Neural crest cell (in vitro differentiated cells): Measurements from ENCODE around the gene TNFAIP2. TPM values are rescaled to one million over a fixed set of nuclear protein-coding genes. Genes with fewer than 3 reads are reported as not detected.

Experiments used
- DNase-seq: peaks from one replicate; pipeline ENCODE4 v3.0.0; 2021; ENCODE audit warnings: low read depth, mixed read lengths, low spot score
- H3K27ac Mint-ChIP-seq: one replicate; pipeline ENCODE4 v1.8.0; 2021; ENCODE audit warnings: mild to moderate bottlenecking, mixed read lengths; ENCODE audit not compliant: unreplicated experiment
- H3K27me3 Mint-ChIP-seq: 2 replicates; pipeline ENCODE4 v1.8.0; 2021; ENCODE audit warnings: low read depth, mild to moderate bottlenecking, mixed read lengths
- H3K36me3 Mint-ChIP-seq: 2 replicates; pipeline ENCODE4 v1.8.0; 2021; ENCODE audit warnings: low read depth, mild to moderate bottlenecking, mixed read lengths
- H3K4me1 Mint-ChIP-seq: 2 replicates; pipeline ENCODE4 v1.8.0; 2021; ENCODE audit warnings: mixed read lengths
- H3K4me3 Mint-ChIP-seq: one replicate; pipeline ENCODE4 v1.8.0; 2021; ENCODE audit warnings: mild to moderate bottlenecking, mixed read lengths
- H3K9me3 Mint-ChIP-seq: 2 replicates; pipeline ENCODE4 v1.8.0; 2021; ENCODE audit warnings: mixed read lengths
- total RNA-seq: library from RNA; stranded (reverse); gene quantifications from 2 replicates; pipeline ENCODE4 v1.2.1, GENCODE V29; 2021
- TF ChIP-seq, protein P1 (sequence below): fragments of 200-600 bp; sonication (generic); conservative IDR thresholded peaks from 2 replicates; pipeline ENCODE4 v1.5.0; 2021; ENCODE audit warnings: antibody characterized with exemption, mild to moderate bottlenecking

Gene TNFAIP2
- total RNA-seq, 1 donor from 2014 or later, result 11.6 TPM

DNA sequence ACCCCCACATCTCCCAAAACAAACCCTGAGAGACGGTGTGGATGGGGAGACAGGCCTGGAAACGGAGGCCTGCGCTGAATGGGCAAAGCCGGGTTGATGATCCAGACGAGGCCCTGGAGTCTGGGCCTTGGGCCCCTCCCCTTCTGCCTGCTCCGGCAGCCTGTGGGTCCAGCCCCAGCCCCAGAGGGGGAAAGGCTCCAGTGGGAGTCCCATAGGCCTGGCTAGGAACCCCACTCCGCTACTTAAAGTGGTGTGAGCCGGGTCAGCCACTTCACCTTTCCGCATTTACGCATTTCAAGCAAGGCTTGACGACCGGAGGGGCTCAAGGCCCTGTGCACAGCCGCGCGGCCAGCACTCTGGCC, 695 bp upstream of the TNFAIP2 start:
- DNase-seq, result no peak
- peaks cover 7% of the 10 kb centered on the region for H3K4me1 Mint-ChIP-seq
- no peaks in the 10 kb centered on the region for H3K9me3 Mint-ChIP-seq
- H3K27ac Mint-ChIP-seq, result no peak overlapping the region
- no peak overlapping the region for H3K4me3 Mint-ChIP-seq
- TF ChIP-seq, protein P1, sequence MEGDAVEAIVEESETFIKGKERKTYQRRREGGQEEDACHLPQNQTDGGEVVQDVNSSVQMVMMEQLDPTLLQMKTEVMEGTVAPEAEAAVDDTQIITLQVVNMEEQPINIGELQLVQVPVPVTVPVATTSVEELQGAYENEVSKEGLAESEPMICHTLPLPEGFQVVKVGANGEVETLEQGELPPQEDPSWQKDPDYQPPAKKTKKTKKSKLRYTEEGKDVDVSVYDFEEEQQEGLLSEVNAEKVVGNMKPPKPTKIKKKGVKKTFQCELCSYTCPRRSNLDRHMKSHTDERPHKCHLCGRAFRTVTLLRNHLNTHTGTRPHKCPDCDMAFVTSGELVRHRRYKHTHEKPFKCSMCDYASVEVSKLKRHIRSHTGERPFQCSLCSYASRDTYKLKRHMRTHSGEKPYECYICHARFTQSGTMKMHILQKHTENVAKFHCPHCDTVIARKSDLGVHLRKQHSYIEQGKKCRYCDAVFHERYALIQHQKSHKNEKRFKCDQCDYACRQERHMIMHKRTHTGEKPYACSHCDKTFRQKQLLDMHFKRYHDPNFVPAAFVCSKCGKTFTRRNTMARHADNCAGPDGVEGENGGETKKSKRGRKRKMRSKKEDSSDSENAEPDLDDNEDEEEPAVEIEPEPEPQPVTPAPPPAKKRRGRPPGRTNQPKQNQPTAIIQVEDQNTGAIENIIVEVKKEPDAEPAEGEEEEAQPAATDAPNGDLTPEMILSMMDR, result no peak
- H3K36me3 Mint-ChIP-seq, result no peaks in the 10 kb centered on the region
- H3K27me3 Mint-ChIP-seq, result peaks cover 50% of the 10 kb centered on the region

DNA sequence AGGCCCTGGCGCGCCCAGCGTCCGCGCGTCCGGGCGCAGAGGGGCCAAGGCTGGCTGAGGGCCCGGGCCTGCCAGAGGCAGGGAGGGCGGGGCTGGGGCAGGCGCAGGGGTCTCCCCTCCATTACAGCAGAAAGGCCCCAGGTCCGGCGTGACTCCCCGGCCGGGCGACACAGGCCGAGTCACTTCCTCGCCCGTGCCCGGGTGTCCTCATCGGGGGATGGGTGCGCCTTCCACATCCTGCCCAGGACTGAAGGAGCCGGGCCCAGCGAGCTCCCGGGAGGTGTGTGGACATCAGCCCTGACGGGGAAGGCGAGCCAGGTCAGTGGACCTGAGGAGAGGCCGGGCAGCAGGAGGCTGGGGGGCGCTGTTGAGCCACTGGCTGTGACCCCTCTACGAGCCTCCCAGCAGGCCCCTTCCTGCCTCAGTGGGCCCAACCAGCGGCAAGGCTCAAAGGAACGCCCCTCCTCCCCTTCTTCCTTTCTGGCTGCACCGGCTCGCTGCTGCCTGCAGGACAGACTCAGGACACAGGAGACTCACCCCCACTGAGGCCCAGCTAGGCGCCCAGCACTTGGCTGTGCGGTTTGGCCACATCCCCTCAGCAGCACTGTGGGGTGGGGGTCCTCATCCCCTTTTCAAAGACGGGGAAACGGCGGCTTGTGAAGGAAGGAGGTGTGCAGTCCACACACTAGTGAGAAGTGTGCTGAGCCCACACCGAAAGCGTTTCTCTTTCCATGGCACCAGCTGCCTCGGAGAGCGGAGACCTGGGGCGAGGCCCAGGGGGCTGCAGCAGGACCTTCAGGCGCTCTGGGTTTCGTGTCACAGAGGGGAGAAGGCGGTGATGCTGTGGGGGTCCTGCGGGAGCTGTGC, 606 bp downstream of the TNFAIP2 start:
- peaks cover 62% of the 10 kb centered on the region for H3K27me3 Mint-ChIP-seq
- TF ChIP-seq, protein P1, result peak; percentile 34
- H3K27ac Mint-ChIP-seq, result no peak overlapping the region
- no peaks in the 10 kb centered on the region for H3K36me3 Mint-ChIP-seq
- H3K4me1 Mint-ChIP-seq, result peaks cover 7% of the 10 kb centered on the region
- H3K9me3 Mint-ChIP-seq, result no peaks in the 10 kb centered on the region
- no peak overlapping the region for H3K4me3 Mint-ChIP-seq
- DNase-seq, result no peak

DNA sequence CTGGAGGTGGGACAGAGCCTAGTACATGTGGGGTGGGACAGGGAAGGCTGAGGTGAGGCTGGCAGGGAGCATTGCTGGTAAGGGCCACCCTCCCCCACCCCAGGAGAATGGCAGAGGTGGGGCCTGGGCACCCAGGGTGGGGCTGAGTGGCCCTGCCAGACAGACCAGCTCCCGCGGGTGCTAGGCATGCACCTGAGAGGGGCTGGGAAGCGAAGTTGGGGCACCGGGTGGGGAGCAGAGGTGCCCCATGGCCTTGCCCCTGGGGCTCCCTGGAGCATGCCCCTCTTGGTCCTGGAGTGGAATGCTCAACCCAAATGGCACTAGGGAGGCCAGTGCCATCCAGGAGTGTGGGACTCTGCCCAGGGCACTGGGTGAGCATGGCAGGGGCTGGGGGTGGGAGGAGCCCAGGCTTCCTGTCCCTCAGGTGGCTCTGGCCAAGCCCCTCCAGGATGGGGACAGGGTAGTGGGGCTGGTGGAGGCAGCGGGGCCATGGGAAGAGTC, 1.3 kb downstream of the TNFAIP2 start:
- Mint-ChIP-seq H3K9me3 (no peaks in the 10 kb centered on the region), H3K4me1 (peaks cover 7% of the 10 kb centered on the region), H3K27me3 (peaks cover 66% of the 10 kb centered on the region), H3K4me3 (no peak overlapping the region), H3K36me3 (no peaks in the 10 kb centered on the region), H3K27ac (no peak overlapping the region)
- TF ChIP-seq, protein P1, result no peak
- no peak for DNase-seq

DNA sequence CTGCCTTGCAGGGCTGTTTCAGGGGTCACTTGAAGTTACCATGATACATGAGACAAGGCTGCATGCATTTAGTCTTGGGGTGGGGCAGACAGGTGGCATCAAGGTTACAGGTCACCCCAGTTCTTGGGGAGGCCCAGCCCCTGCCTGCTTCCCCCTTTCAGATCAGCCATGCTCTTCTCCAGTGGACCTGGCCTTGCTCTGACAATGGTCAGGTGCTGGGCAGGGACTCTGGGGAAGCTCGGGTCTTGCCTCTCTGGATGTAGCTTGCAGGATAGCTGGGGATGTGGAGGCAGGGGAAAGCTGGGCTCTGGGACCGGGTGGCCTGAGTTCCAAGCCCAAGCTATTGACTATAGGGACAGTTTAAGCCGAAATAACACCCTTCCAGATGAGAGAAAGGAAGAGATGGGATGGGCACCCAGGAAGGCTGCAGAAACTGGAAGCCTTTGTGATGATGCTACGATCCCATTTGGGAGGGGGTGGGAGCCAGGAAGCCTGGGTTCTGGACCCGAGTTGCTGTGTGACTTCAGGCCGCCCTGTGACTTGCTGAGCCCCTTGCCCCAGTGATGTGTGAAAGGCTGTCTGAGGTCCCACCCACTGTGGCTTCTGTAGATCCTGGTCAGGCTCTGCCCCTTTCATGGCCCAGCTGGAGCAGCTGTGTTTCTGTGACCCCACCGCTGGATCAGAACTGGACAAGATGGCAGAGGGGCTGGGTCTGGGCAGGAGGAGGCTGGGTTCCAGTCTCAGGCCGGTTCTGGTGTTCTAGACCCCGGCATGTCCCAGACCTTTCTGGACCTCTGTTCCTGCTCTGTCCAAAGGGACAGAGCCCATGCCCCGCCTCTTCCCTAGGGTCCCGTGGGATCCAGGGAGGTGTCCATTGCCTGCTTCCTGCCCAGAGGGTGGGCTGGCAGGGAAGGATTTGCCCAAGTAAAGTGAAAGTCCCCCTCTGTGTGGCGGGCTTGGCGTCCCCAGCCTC, 2.1 kb downstream of the TNFAIP2 start:
- Mint-ChIP-seq H3K27me3 (peaks cover 66% of the 10 kb centered on the region), H3K4me1 (peaks cover 7% of the 10 kb centered on the region), H3K9me3 (no peaks in the 10 kb centered on the region), H3K36me3 (no peaks in the 10 kb centered on the region), H3K4me3 (peak overlapping the region; percentile 57), H3K27ac (no peak overlapping the region)
- TF ChIP-seq, protein P1, result no peak
- no peak for DNase-seq

DNA sequence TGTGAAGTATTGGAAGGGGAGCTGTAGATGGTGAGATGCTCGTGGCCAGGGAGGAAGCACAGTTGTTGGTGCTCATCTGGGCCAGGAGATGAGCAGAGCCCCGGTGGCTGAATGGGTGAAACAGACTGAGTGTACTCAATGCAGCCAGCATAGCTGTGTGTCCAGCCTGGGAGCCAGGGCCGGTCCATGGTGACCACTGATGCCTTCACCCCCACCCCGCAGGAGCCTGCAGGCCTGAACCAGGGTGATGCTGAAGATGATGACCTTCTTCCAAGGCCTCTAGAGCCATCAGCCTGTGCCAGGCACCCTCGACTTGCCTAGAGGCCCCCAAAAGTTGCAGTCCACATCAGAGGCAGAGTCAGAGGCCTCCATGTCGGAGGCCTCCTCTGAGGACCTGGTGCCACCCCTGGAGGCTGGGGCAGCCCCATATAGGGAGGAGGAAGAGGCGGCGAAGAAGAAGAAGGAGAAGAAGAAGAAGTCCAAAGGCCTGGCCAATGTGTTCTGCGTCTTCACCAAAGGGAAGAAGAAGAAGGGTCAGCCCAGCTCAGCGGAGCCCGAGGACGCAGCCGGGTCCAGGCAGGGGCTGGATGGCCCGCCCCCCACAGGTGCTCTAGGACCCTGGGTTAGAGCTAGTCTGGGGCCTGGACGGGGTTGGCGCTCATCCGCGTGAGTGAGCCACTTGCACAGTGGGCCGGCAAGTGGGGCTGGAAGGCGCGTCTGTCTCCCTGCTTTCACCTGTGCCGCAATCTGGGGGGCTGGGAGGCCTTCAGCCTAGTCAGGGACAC, 3.0 kb downstream of the TNFAIP2 start:
- peaks cover 57% of the 10 kb centered on the region for H3K27me3 Mint-ChIP-seq
- no peak for DNase-seq
- H3K4me3 Mint-ChIP-seq, result peak overlapping the region; percentile 57
- H3K36me3 Mint-ChIP-seq, result no peaks in the 10 kb centered on the region
- H3K9me3 Mint-ChIP-seq, result no peaks in the 10 kb centered on the region
- TF ChIP-seq, protein P1, result no peak
- H3K4me1 Mint-ChIP-seq, result peaks cover 7% of the 10 kb centered on the region
- H3K27ac Mint-ChIP-seq, result no peak overlapping the region
